ENCODE measurements around the gene GPBAR1. TPM values are rescaled to one million over a fixed set of nuclear protein-coding genes. Genes with fewer than 3 reads are reported as not detected.

GPBAR1 gene
- total RNA-seq, 2 donors from 2014 or later = 3.1 to 90.3 TPM

DNA sequence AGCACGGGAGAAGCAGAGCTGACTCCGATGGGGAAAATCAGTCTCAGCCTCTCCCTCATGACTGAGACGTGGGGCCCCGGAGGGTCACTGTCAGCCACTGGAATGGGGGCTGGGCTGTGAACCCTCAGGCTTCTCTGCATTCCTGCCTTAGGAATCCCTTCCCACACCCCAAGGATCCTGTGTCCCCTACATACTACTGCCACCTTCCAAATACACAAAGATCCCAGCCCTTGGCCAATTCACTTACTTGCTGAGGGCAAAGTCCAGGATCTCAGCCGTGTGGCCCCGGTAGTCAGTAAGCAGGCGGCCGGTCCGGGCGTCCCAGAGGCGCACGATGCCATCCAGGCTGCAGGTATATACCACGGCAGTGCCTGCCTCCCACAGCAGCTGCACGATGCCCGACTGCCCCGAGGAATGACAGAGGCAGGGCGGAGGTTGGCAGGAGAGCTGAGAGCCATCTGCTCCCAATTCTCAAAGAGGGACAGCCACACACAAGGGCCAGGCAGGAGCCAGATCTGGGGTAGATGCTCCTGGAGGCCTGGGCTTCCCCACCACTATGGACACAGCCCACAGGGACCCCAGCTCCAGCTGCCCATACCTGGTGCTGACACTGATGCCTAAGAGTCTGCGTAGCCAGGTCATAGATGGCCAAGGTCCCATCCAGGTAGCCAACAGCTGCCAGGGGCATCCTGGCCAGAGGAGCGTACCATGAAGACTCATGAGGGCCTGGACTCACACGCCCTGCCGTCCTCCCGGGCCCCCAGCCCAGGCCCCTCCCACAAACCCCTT, 4.2 kb downstream of the GPBAR1 start:
- Histone ChIP-seq H3K27ac (no peak overlapping the region), H3K4me1 (peaks cover 61% of the 10 kb centered on the region), H3K36me3 (replicated peaks in 1 of 2; ENCODE audit: insufficient read depth in 1 of 2, low read depth in 2 of 2) (peaks cover 0 to 14% of the 10 kb centered on the region in 2 donors), H3K9me3 (no peaks in the 10 kb centered on the region), H3K27me3 (no peaks in the 10 kb centered on the region), H3K4me3 (no peak overlapping the region)
- intact Hi-C loops (cut with DNase I) = loop anchor here (10.0 kb wide), 1 partner anchor 390 kb away; the partner anchor contains the start of genes BCS1L and ZNF142
- peak; percentile 33 for ATAC-seq
- peak in 3 of 4 donors; percentile 41 to 60 (median 47) for DNase-seq
- 61 to 63% methylated on average over 12 to 21 of the region's 22 CpGs for WGBS, 2 donors
- TF ChIP-seq, protein P1, sequence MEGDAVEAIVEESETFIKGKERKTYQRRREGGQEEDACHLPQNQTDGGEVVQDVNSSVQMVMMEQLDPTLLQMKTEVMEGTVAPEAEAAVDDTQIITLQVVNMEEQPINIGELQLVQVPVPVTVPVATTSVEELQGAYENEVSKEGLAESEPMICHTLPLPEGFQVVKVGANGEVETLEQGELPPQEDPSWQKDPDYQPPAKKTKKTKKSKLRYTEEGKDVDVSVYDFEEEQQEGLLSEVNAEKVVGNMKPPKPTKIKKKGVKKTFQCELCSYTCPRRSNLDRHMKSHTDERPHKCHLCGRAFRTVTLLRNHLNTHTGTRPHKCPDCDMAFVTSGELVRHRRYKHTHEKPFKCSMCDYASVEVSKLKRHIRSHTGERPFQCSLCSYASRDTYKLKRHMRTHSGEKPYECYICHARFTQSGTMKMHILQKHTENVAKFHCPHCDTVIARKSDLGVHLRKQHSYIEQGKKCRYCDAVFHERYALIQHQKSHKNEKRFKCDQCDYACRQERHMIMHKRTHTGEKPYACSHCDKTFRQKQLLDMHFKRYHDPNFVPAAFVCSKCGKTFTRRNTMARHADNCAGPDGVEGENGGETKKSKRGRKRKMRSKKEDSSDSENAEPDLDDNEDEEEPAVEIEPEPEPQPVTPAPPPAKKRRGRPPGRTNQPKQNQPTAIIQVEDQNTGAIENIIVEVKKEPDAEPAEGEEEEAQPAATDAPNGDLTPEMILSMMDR (IDR thresholded peaks at IDR 0.05) = no peak
- TF ChIP-seq POLR2A (IDR thresholded peaks at IDR 0.05) = no peak

DNA sequence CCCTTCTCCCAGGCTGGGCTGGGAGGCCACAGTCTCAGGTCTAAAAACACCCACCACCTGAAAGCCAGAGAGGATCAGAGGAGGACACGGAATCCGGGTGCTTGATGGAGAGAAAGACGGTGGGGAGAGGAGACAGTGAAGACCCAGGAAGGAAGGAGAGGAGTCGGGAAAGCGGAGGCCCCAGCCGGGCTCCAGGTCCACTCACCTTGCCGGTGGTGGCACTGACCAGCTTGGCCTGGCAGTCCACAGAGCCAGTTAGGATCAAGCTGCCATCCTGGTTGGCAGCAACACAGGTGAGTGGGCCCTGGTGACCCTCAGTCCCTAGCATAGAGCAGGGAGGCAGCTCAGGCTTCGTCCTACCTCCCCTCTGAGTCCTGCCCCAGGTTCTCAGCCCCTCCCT, 4.8 kb downstream of the GPBAR1 start:
- DNase-seq (no peak), ATAC-seq (no peak)
- Histone ChIP-seq H3K27me3 (no peaks in the 10 kb centered on the region), H3K27ac (no peak overlapping the region), H3K4me3 (no peak overlapping the region), H3K9me3 (no peaks in the 10 kb centered on the region), H3K36me3 (replicated peaks in 1 of 2; ENCODE audit: insufficient read depth in 1 of 2, low read depth in 2 of 2) (peaks cover 0 to 14% of the 10 kb centered on the region in 2 donors), H3K4me1 (peaks cover 56% of the 10 kb centered on the region)
- TF ChIP-seq POLR2A (IDR thresholded peaks at IDR 0.05) = no peak
- TF ChIP-seq, protein P1 (IDR thresholded peaks at IDR 0.05) = no peak
- intact Hi-C loops (cut with DNase I) = loop anchor here (10.0 kb wide), 1 partner anchor 389 kb away; the partner anchor contains the start of genes BCS1L and ZNF142
- WGBS, 2 donors = 83 to 92% methylated on average over 5 to 8 of the region's 8 CpGs

DNA sequence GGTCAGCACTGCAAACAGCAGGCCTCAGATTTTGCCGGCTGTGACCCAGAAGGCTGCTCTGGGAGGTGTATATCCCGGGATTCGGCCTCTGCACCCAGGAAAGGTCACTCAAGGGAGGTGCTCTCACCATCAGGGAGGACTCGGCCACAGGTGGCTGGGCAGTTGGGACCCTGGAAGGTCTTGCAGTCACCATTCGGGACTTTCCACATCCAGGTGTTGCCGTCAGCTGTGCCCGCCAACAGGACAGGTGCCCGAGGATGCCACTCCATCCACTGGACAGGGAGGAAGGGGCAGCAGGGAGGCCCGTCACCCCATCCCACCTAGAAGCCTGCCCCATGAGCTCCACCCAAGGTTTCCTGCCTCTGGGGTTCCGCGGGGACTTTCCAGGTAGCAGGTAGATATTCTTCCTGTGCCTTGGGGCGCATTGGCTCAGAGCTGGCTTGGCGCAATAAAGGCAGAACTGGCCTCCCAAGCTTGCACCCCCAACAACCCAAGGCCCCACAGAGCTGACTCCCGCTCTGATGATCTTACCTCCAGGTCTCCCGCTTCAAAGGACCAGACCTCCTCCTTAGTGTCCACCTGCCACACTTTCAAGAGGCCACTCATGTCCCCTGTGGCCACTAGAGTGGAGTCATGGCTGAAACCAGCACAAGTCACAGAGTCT, 5.6 kb downstream of the GPBAR1 start:
- H3K27me3 ChIP-seq = no peaks in the 10 kb centered on the region
- peaks cover 0 to 14% of the 10 kb centered on the region in 2 donors for H3K36me3 ChIP-seq (replicated peaks in 1 of 2; ENCODE audit: insufficient read depth in 1 of 2, low read depth in 2 of 2)
- H3K4me1 ChIP-seq = peaks cover 55% of the 10 kb centered on the region
- no peaks in the 10 kb centered on the region for H3K9me3 ChIP-seq
- intact Hi-C loops (cut with DNase I) = loop anchor here (10.0 kb wide), 1 partner anchor 388 kb away; the partner anchor contains the start of genes BCS1L and ZNF142
- no peak for TF ChIP-seq POLR2A (IDR thresholded peaks at IDR 0.05)
- TF ChIP-seq, protein P1 (IDR thresholded peaks at IDR 0.05) = no peak
- no peak overlapping the region for H3K27ac ChIP-seq
- 86 to 93% methylated on average over 7 to 15 of the region's 15 CpGs for WGBS, 2 donors
- no peak overlapping the region for H3K4me3 ChIP-seq
- DNase-seq (no peak), ATAC-seq (no peak)

DNA sequence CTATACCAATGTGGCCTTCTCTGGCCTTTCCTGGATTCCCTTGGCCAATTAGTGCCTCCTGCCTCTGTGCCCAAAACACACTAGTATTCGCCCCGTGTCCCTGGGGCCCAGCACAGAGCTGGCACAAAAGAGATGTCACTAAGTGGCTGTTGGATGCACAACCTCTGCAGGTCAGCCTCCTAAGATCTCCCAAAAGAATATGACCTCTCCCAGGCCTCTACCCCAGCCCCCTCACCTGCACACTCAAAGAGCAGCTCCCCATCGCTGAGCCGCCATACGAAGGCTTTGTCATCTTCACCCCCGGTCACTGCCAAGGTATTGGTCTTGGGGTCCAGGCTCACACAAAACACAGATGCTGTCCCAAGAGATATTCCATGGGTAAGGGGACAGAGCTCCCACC, 6.4 kb downstream of the GPBAR1 start:
- peaks cover 0 to 14% of the 10 kb centered on the region in 2 donors for H3K36me3 ChIP-seq (replicated peaks in 1 of 2; ENCODE audit: insufficient read depth in 1 of 2, low read depth in 2 of 2)
- H3K27ac ChIP-seq = no peak overlapping the region
- no peaks in the 10 kb centered on the region for H3K9me3 ChIP-seq
- peaks cover 57% of the 10 kb centered on the region for H3K4me1 ChIP-seq
- ATAC-seq (no peak), DNase-seq (no peak)
- no peak overlapping the region for H3K4me3 ChIP-seq
- TF ChIP-seq POLR2A (IDR thresholded peaks at IDR 0.05) = no peak
- TF ChIP-seq, protein P1 (IDR thresholded peaks at IDR 0.05) = no peak
- 93 to 97% methylated on average over 6 of the region's 6 CpGs for WGBS, 2 donors
- intact Hi-C loops (cut with DNase I) = loop anchor here (10.0 kb wide), 1 partner anchor 388 kb away; the partner anchor contains the start of genes BCS1L and ZNF142
- H3K27me3 ChIP-seq = no peaks in the 10 kb centered on the region

All from body of pancreas (tissue), 4 donors.